Right atrium auricular region (tissue), 2 donors: ENCODE data around the gene PTGER4. TPM values are rescaled to one million over a fixed set of nuclear protein-coding genes. Genes with fewer than 3 reads are reported as not detected.
A peak's percentile ranks its signal among the peaks of the same experiment; 100 is the strongest.

Source experiments
- DNase-seq: peaks from one replicate; pipeline ENCODE4 v3.0.0-alpha.2; 2019; ENCODE audit warnings: low spot score
- H3K27ac ChIP-seq, 2 donors: fragments of 200-600 bp; sonication (generic); 1 replicate in 1 of 2; 2 replicates in 1 of 2; pipeline ENCODE4 v1.5.1; 2016 to 2019
- H3K27me3 ChIP-seq, 2 donors: fragments of 200-600 bp; sonication (generic); one replicate each; pipeline versions ENCODE4 v1.5.1 to v1.6.0; 2017 to 2019
- H3K36me3 ChIP-seq: fragments of 200-600 bp; sonication (generic); one replicate; pipeline ENCODE4 v1.5.1; 2016
- H3K4me1 ChIP-seq, 2 donors: fragments of 200-600 bp; sonication (generic); one replicate each; pipeline versions ENCODE4 v1.5.1 to v1.6.0; 2017 to 2019
- H3K4me3 ChIP-seq, 2 donors: fragments of 200-600 bp; sonication (generic); 1 replicate in 1 of 2; 2 replicates in 1 of 2; pipeline ENCODE4 v1.5.1; 2017 to 2019; ENCODE audit warnings: mild to moderate bottlenecking in 1 of 2, moderate library complexity in 1 of 2
- H3K9me3 ChIP-seq, 2 donors: fragments of 200-600 bp; sonication (generic); one replicate each; pipeline ENCODE4 v1.5.1; 2019
- total RNA-seq, 2 donors: library from RNA; depleted of rRNA; stranded (reverse); fragments of >200 nt; gene quantifications; one replicate each; pipeline ENCODE4 v1.1.0, GENCODE V29; 2016
- TF ChIP-seq, protein P1 (sequence below), 2 donors: fragments of 200-600 bp; sonication (generic); IDR thresholded peaks; one replicate each; pipeline ENCODE4 v1.5.1; 2019; ENCODE audit warnings: antibody characterized with exemption in 2 of 2

PTGER4 gene
- total RNA-seq, 2 donors from 2014 or later, result 7.3 to 22.0 TPM

DNA sequence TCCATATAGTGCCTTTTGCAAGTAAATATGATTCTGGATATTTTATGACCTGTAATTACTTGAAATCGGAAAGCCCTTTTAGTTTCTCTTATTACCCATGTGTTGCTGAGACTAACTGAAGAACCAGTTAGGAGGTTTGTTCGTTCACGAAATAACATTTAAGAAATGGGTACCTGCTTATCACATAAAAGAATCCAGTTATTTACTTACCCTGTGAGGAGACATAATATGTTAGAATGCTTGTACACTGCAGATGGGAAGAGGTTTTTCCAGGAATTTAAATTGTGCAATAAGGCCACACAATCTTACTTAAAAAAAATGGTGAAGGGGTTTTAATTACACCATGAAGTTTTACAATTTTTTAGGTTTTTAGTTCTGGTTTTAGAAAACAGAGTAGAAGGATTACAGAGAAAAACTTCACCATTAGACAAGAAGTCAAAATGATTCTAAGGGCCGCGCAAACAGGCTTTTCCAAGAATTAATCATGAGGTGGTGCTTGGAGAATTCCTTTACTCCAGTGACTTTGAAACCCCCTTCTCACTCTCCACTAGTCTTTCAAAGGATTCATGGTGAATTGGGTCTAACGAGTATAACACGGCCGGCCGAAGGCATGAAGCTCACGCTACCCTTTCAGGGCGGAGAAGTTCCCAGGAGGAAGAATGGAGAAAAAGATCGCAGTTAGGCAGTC lies 1.1 kb upstream of the PTGER4 start:
- H3K9me3 ChIP-seq, result no peaks in the 10 kb centered on the region
- peaks cover 0 to 34% of the 10 kb centered on the region in 2 donors for H3K4me1 ChIP-seq
- H3K27ac ChIP-seq, result peak overlapping the region; percentile 84 to 86
- DNase-seq, result no peak
- TF ChIP-seq, protein P1, sequence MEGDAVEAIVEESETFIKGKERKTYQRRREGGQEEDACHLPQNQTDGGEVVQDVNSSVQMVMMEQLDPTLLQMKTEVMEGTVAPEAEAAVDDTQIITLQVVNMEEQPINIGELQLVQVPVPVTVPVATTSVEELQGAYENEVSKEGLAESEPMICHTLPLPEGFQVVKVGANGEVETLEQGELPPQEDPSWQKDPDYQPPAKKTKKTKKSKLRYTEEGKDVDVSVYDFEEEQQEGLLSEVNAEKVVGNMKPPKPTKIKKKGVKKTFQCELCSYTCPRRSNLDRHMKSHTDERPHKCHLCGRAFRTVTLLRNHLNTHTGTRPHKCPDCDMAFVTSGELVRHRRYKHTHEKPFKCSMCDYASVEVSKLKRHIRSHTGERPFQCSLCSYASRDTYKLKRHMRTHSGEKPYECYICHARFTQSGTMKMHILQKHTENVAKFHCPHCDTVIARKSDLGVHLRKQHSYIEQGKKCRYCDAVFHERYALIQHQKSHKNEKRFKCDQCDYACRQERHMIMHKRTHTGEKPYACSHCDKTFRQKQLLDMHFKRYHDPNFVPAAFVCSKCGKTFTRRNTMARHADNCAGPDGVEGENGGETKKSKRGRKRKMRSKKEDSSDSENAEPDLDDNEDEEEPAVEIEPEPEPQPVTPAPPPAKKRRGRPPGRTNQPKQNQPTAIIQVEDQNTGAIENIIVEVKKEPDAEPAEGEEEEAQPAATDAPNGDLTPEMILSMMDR (IDR thresholded peaks at IDR 0.05), result no peak
- no peaks in the 10 kb centered on the region for H3K36me3 ChIP-seq
- peak overlapping the region; percentile 69 to 83 for H3K4me3 ChIP-seq
- H3K27me3 ChIP-seq, result peaks cover 0 to 6% of the 10 kb centered on the region in 2 donors

DNA sequence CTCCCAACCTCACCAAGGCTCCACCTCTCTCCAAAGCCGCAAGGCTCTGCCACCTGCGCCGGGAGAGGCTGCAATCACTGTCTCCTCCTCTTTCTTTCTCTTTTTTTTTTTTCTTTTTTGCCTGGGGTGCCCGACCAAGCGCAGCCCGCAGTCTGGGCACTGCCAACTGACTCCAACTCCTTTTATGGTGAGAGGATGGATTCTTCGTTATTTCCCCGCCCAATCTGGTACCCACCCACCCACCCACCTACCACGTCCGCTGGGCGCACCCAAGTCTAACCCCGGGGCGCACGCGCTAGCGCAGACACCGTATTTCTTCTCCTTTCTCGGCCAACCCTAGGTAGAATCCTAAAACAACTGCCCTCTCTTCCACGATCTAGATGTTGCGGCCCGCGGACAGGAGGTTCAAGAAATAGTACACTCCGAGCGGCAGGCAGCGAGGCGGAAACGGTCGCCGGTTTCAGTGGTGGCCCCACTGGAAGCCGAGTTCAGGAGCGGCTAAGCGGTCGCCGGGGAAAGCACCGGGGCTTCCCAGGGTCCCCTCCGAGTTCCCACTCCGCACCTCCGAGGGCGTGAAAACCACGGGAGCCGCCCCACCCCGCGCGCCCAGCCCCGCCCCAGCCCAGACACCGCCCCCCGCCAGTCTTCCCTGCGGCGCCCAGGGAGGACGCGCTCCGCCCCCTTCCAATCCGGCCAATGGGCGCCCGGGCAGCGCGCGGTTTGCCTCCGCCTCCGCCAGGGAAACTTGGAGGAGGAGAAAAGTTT lies 385 bp upstream of the PTGER4 start:
- peaks cover 0 to 36% of the 10 kb centered on the region in 2 donors for H3K4me1 ChIP-seq
- H3K36me3 ChIP-seq, result no peaks in the 10 kb centered on the region
- H3K27me3 ChIP-seq, result peaks cover 0 to 6% of the 10 kb centered on the region in 2 donors
- peak overlapping the region; percentile 84 to 86 for H3K27ac ChIP-seq
- peak; percentile 92 for DNase-seq
- TF ChIP-seq, protein P1 (IDR thresholded peaks at IDR 0.05), result no peak
- H3K9me3 ChIP-seq, result no peaks in the 10 kb centered on the region
- peak overlapping the region; percentile 69 to 83 for H3K4me3 ChIP-seq

DNA sequence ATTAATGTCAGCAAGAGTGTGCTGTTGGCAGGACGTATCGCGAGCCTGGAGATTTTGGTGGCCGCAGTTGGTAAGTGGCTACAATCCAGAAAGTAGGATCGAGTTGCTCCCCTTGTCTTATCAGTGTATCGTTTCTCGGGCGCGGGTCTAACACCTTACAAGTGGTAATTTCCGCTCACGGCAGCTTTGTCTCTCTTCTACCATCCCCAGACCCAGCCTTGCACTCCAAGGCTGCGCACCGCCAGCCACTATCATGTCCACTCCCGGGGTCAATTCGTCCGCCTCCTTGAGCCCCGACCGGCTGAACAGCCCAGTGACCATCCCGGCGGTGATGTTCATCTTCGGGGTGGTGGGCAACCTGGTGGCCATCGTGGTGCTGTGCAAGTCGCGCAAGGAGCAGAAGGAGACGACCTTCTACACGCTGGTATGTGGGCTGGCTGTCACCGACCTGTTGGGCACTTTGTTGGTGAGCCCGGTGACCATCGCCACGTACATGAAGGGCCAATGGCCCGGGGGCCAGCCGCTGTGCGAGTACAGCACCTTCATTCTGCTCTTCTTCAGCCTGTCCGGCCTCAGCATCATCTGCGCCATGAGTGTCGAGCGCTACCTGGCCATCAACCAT lies 1.1 kb downstream of the PTGER4 start:
- Histone ChIP-seq H3K27ac (peak overlapping the region; percentile 84 to 86), H3K36me3 (no peaks in the 10 kb centered on the region), H3K27me3 (peaks cover 0 to 6% of the 10 kb centered on the region in 2 donors), H3K4me3 (peak overlapping the region; percentile 69 to 83), H3K9me3 (no peaks in the 10 kb centered on the region), H3K4me1 (peaks cover 0 to 49% of the 10 kb centered on the region in 2 donors)
- DNase-seq, result no peak
- TF ChIP-seq, protein P1 (IDR thresholded peaks at IDR 0.05), result peak in 1 of 2 donors; percentile 37

DNA sequence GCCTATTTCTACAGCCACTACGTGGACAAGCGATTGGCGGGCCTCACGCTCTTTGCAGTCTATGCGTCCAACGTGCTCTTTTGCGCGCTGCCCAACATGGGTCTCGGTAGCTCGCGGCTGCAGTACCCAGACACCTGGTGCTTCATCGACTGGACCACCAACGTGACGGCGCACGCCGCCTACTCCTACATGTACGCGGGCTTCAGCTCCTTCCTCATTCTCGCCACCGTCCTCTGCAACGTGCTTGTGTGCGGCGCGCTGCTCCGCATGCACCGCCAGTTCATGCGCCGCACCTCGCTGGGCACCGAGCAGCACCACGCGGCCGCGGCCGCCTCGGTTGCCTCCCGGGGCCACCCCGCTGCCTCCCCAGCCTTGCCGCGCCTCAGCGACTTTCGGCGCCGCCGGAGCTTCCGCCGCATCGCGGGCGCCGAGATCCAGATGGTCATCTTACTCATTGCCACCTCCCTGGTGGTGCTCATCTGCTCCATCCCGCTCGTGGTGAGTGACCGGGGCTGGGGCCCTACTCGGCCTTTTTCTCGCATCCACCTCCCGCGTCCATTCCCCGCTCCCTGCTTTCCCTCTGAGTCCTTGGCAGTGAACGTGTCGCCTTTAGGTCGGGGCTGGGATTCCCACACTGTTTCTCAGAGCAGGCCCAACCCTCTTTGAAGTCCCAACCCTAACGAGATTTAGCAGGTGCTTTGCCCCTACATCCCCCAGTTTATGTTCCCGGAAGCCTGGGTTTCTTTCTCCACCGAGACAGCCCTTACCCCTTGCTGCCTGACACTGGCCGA lies 1.8 kb downstream of the PTGER4 start:
- H3K27ac ChIP-seq, result peak overlapping the region; percentile 84 to 86
- peaks cover 0 to 48% of the 10 kb centered on the region in 2 donors for H3K4me1 ChIP-seq
- no peaks in the 10 kb centered on the region for H3K36me3 ChIP-seq
- DNase-seq, result no peak
- TF ChIP-seq, protein P1 (IDR thresholded peaks at IDR 0.05), result no peak
- peak overlapping the region; percentile 69 to 83 for H3K4me3 ChIP-seq
- peaks cover 0 to 6% of the 10 kb centered on the region in 2 donors for H3K27me3 ChIP-seq
- no peaks in the 10 kb centered on the region for H3K9me3 ChIP-seq
